HG03060 (cell line): ENCODE results near the gene SLCO2A1.

Experiments used
- ATAC-seq: cut with Tn5 transposase; IDR thresholded peaks from one replicate; pipeline ENCODE4 v1.9.1; 2021; ENCODE audit warnings: low read depth, moderate number of reproducible peaks; ENCODE audit not compliant: unreplicated experiment

The SLCO2A1 gene

GRCh38 chr3:134003066-134003465 is 26.7 kb downstream of the SLCO2A1 start:
- no peak for ATAC-seq

DNA sequence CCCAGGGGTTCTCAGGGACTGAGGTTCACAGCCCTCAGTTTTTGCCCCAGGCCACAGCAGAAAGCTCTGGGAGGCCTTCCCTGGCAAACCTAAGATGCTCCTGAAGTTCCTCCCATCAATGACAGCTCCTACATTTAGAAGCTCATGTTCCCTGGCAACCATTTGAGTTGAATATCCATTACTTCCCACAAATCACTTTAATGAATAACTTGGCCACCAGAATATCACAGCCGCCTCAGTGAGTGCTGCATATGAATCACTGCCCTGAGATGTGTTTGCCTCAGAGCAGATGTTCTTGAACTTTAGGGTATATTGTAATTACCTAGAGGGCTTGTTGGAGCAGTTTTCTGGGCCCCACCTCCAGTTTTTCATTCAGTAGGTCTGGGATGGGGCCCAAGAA is 27.4 kb downstream of the SLCO2A1 start:
- no peak for ATAC-seq

DNA sequence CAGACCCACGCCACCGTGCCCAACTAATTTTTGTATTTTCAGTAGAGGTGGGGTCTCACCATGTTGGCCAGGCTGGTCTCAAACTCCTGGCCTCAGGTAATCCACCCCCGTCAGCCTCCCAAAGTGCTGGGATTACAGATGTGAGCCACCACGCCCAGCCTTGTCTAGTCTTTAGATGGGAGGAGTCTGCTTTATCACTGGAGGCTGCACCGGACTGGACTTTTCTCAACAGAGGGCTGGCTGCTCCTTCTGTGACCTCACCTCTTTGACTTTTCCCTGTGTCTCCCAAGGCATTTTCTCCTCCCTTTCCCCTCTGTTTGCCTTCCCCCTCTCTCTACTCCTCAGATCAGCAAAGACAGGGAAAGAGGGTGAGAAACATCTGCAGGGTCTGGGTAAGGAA is 28.5 kb downstream of the SLCO2A1 start:
- ATAC-seq = no peak

DNA sequence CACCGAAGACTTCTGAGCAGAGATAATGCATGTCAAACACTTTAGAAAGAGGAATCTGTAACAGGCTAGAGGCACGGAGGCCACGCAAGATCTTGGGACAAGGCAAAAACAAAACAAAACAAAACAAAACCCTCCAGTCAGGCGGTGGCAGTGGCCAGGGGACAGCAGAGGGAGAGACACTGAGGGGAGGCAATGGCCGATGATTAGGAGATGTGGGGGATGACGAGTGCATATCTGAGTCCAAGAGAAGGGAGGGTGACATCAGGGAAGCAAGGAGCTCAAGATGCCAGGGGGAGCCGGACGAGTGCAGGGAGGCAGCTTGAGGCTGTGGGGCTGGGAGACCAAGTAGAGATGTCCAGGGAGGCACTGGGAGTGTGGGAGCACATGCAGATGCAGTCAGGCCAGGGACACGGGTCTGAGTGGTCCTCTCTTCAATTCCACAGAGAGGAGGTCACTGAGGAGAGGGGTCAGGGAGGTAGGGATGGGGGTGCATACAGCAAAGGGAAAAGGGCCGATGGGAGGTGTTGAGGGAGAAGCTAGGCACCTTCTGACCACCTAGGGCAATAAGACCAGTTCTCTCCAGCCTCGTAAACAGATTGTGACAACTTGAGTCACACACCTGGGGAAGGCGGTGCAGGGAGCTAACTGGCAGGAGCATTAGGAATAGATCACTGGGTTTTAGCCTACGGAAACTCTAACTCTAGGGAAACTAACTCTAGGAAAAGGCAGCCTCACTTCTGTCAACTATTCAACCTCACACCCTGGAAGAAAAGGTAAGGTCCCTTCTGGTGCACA is 29.6 kb downstream of the SLCO2A1 start:
- ATAC-seq = no peak

DNA sequence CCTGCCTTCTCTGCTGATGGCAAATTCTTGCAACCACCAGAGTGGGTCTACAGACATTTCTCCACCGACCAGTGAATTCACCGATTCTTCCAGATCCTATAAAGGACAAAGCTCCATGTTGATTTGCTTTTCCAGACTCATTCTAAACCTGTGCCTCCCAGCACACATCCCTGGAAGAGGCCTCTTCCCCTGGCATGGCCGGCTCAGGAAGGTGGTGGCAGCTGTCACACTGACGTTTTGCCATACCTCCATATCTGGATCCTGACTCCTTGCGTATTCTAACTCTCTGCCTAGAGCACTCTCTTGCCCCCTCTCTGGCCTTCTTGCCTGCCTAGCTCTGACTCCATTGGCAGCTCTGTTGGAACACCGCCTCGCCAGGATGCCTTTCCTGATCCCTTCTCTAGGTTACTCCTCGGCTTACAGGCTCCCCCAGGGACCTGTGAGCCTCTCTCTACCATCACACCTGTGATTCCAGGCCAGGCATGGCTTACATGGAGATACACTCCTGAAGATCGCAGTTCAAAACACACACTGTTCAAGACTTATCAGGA is 31.0 kb downstream of the SLCO2A1 start:
- ATAC-seq = no peak

- no peak for ATAC-seq
Observed at GRCh38 chr3:133997871-133998635, 31.7 kb downstream of the SLCO2A1 start.

GRCh38 chr3:133996996-133997395 is 32.7 kb downstream of the SLCO2A1 start:
- no peak for ATAC-seq

DNA sequence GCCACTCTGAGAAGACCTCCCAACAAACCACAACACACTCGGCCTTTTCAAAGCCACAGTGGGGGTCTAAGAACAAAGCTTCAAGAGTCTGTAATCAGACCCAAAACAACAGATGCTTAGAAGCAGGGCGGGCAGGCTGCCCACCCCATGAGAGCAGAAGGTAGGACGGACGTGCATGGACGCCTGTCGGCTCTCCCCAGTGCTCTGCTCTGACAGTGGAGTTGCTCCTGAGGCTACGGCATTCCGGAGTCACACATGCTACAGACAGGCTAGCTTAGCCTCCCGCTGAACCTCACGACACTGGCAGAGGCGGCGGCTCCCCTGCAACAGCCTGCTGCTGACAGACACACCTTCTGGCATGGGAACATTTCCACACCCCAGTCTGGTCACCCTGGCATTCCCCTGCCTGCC is 33.5 kb downstream of the SLCO2A1 start:
- ATAC-seq = no peak

GRCh38 chr3:133995264-133995663 is 34.5 kb downstream of the SLCO2A1 start:
- ATAC-seq = no peak

DNA sequence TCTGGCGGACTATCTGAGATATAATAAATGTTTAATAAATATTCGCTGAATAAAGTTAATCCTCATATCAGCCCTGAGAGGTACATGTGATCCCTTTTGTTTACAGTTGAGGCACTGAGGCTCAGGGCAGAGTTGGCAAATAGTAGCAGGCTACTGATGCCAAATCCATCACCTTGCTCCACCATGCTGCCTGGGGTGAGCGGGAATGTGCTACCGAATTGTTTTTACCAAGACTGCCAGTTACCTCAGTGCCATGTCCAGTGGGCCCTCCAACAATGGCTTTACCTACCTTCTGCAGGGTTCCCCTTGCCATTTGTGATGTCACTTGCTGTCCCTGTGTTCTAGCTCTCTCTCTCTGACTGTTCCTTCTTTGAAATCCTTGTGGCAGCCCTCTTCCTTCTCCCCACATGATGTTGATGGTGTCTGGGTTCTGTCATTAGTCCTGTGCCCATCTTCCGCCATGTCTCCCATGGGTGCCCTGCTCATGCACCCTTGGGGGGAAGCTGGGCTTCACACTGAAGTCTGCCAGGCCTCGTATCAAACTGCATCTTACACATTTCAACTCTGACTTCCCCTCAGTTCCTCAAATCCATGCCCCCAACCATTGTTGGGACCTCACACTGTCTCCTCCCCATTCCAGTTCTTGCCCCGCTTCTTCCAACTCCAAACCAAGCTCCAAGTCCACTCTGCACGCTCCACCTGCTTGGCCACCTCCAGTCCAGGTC is 35.4 kb downstream of the SLCO2A1 start:
- ATAC-seq = no peak

DNA sequence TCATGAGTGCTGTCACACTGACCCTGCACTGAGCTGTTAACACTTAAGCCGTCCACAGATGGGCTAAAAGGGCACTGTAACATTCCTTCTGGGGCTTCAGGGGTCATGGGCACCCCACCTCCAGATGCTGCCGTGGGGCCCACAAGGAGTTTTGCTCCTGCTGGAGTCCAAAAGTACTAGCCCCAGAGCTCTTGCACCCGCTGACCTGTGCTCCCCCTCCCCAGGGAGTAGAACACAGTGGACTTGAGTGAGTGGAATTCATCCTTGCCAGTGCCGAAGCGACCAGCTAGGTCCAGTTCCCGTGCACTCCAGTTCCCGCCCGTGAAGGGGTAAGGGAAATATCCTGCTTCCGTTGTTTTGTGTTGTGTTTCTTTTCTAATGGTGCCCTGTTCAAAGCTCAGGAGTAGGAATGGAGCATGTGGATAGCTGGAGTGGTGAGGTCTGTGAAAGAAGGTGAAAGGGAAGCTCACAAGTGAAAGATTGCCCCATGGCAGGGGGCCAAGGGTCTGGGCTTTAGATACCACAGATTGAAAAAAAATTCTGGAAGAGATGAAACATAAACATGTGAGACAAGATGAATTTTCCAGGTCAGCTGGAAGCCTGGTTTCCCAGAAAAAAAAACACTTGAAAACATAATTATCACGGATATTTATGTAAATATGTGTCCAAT is 36.6 kb downstream of the SLCO2A1 start:
- ATAC-seq = no peak

GRCh38 chr3:133992381-133992780 is 37.3 kb downstream of the SLCO2A1 start:
- ATAC-seq = no peak

DNA sequence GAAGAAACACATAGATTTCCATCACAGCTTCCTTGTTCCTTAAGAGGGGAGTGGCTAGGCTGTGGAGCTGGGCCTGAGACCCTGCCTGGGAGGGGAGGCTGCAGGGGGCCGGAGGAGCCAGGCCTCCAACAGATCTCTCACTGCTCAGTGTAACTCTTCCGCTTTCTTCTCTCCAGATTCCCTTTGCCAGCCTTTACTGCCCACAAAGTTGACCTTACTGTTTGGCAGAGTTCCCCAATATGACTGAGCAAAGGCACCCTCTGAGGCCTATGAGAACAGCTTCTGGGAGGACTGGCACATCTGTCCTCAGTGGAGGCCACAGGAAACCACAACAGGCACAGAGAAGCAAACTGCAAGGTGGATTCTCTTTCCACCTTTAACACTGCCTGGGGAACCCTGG is 38.1 kb downstream of the SLCO2A1 start:
- ATAC-seq = no peak

DNA sequence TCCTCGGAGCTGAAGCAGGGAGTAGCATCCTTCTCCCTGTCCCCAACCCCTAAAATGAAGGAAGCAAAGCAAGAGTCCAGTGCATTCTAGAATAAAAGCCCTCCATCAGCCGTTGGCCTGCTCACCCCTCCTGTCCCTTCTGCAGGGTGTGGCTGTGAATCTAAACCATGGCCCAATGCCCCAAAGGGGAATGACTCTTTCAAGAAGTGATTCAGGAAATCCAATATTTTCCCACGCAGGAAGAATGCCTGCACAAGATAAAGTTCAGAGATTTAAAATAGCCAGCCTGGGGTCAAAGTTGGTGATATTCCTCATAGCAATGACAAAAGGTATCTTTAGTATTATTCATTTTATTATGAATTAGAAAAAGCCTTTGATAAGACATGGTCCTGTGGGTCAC is 38.5 kb downstream of the SLCO2A1 start:
- ATAC-seq = no peak

GRCh38 chr3:133989936-133990702 is 39.6 kb downstream of the SLCO2A1 start:
- ATAC-seq = no peak

DNA sequence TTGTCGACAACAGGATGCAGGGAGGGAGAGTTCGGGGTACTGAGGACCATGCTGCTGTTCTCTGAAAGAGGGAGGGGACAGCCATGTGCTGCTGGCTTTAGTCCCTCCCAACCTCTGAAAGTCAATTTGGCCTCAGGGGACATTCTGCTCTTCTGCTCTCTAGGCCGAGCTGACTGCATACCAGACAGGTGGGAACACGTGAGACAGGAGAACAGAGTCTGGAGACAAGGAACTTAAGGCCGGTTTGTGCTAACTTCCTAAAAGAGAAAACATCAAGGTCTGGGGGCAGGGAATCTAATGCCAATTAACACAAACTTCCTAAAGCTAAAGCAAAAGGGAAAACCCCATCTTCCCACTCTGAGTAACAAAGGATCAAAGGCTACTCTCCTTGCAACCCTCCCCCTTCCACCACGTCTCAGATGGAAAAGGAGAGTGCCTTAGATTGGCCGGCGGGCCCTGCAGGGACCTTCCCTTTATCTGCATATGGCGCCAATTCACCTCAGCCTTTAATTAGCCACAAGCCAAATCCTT is 41.0 kb downstream of the SLCO2A1 start:
- no peak for ATAC-seq

GRCh38 chr3:133987948-133988484 is 41.7 kb downstream of the SLCO2A1 start:
- no peak for ATAC-seq

DNA sequence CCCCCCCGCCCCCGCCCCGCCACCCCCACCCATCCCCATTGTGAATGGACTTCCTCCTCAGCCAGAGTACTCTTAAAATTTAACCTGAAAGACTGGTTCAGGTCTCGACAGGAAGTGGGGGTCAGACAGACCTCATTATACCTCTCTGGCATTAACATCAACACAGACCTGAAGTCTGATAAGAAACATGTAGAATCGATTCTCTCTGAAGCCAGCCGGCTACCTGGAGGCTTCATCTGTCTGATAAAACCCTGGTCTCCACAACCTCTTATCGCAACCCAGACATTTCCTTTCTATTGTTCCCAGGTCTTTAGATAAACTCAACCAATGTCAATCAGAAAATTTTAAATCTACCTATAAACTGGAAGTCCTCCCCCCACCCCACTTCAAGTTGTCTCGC is 42.6 kb downstream of the SLCO2A1 start:
- no peak for ATAC-seq

DNA sequence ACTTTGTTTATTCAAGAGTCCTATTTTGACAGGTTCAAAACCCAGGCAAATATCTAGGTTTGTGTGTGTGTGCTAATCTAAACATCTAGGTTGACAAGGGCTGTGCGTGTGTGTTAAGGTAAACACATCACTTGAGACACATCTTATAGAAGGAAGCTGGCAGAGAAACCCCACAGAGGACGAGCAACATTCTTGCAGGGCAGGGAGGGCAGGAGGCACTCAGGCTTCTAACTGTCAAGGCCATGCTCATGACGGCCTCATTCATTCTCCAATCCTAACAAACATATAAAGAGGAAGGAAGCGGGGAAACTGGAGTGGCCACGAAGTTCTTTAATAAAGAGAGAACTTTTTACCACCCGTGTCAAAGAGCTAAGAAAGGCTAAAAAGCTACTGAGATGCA is 43.4 kb downstream of the SLCO2A1 start:
- no peak for ATAC-seq
